Measurements from ENCODE around the gene SRRM4.
A peak's percentile ranks its signal among the peaks of the same experiment; 100 is the strongest.

The SRRM4 gene

DNA sequence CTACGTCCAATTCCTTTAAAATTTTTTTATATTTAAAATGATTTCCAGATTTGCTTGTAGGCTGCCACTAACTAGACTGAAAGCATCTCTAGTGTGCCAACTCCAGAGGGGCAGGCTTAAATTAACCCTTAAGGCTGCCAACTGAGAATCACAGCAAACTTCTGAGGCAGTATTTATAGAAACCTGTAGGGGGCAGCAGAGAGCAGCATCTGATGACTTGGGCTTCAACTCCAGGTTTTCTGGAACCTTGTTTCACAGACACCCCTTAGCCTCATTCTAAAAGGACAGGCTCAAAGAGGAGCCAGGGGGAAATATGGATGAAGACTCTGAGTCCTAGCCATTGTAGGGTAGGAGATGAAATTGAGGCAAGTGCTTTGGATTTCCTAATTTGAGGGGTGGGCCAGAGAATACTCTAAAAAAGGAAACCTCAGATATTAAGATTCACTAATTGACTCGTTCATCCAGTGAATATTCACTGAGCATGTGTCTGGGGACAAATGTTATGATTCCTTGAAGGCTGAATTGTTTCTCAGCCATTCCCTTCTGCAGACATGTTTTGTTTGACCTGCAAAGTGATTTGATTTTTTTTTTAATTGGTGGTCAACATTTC, 134.1 kb downstream of the SRRM4 start:
- peak; percentile 74 for TF ChIP-seq CTCF (IDR thresholded peaks at IDR 0.05; ENCODE audit: insufficient read depth, missing control alignments)
- DNase-seq (ENCODE audit: insufficient read length, low spot score) = peak; percentile 28
- no peak for FAIRE-seq

GRCh38 chr12:119117936-119118335, 136.6 kb downstream of the SRRM4 start:
- no peak for DNase-seq (ENCODE audit: insufficient read length, low spot score)
- no peak for TF ChIP-seq CTCF (IDR thresholded peaks at IDR 0.05; ENCODE audit: insufficient read depth, missing control alignments)
- no peak for FAIRE-seq

- no peak for TF ChIP-seq CTCF (IDR thresholded peaks at IDR 0.05; ENCODE audit: insufficient read depth, missing control alignments)
- DNase-seq (ENCODE audit: insufficient read length, low spot score) (no peak), FAIRE-seq (no peak)
Observed at GRCh38 chr12:119118625-119119024, 137.3 kb downstream of the SRRM4 start.

DNA sequence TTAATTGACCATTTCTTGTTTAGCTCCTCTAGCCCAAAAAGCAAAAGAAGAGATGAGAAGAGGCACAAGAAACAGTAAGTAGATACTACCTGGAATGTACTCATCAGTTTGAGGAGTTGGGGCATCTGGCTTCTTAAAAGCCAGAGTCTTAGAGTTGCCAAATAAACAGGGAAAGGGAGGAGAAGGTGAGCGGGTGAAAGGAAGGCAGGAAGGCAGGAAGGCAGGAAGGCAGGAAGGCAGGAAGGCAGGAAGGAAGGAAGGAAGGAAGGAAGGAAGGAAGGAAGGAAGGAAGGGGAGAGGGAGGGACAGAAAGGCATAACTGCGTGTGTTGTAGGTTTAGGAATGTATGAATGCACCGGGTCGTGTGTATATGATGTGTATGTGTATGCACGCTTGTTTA, 140.7 kb downstream of the SRRM4 start:
- FAIRE-seq = no peak
- TF ChIP-seq CTCF (IDR thresholded peaks at IDR 0.05; ENCODE audit: insufficient read depth, missing control alignments) = no peak
- DNase-seq (ENCODE audit: insufficient read length, low spot score) = no peak

DNA sequence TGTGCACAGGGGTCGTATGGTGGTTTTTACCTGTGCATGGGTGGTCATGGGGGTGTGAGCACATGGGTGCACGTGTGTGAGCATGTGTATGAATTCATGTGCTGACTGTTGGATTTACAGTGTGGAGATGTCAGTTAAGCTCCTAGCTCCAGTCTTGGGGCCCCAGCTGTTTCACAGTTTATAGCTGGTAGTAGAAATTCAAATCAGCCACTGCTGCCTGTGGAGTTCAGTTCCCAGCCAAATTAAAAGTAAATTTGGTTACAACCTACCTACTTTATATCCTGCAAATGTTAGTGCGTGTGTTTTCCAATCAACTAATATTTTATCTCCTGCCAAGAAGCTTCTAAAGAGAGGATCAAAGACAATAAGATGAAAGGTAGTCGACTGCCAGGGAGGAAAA, 141.4 kb downstream of the SRRM4 start:
- DNase-seq (ENCODE audit: insufficient read length, low spot score) (no peak), FAIRE-seq (no peak)
- no peak for TF ChIP-seq CTCF (IDR thresholded peaks at IDR 0.05; ENCODE audit: insufficient read depth, missing control alignments)

GRCh38 chr12:119128527-119128926, 147.2 kb downstream of the SRRM4 start:
- DNase-seq (ENCODE audit: insufficient read length, low spot score) (no peak), FAIRE-seq (no peak)
- TF ChIP-seq CTCF (IDR thresholded peaks at IDR 0.05; ENCODE audit: insufficient read depth, missing control alignments) = no peak

DNA sequence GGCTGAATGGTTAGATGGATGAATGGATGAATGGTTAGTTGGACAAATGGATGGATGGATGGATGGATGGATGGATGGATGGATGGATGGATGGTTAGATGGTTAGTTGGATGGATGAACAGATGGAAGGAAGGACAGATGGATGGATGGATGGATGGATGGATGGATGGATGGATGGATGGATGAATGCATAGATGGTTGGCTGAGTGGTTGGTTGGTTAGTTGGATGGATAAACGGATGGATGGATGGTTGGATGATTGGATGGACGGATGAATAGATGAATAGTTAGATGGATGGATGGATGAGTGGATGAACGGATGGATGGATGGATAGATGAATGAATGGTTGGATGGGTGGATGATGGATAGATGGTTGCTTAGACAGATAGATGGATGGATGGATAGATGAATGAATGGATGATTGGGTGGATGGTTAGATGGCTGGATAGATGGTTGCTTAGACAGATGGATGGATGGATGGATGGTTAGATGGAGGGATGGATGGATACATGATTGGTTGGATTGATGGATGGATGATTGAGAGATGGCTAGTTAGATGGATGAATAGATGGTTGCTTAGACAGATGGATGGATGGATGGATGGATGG, 148.6 kb downstream of the SRRM4 start:
- FAIRE-seq (no peak), DNase-seq (ENCODE audit: insufficient read length, low spot score) (no peak)
- TF ChIP-seq CTCF (IDR thresholded peaks at IDR 0.05; ENCODE audit: insufficient read depth, missing control alignments) = no peak

Data from D721Med (cell line).